ENCODE measurements around the gene DGKE. TPM values are rescaled to one million over a fixed set of nuclear protein-coding genes. Genes with fewer than 3 reads are reported as not detected.

DGKE gene
- total RNA-seq, 1 donor from 2014 or later = 12.7 TPM

DNA sequence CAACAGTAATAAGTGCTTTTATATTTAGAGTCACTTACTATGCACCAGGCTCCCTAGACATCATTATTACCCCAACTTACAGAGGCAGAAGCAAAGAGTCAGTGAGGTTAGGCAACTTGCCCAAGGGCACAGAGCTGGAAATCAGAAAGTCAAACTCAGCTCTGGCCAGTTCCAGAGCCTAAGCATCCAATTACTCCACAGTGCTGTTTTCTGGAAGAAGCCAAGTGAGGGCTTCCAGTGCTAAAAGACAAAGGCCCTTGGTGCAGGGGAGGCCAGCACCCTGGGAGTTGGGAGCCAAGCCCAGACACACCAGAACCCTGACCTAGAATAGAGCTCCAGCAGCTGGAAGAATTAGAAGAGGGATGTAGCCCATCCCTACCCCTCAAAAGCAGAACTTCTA lies 40.4 kb upstream of the DGKE start:
- intact Hi-C loops (cut with DNase I) = no loop called here
- ATAC-seq = no peak
- no peak for DNase-seq

DNA sequence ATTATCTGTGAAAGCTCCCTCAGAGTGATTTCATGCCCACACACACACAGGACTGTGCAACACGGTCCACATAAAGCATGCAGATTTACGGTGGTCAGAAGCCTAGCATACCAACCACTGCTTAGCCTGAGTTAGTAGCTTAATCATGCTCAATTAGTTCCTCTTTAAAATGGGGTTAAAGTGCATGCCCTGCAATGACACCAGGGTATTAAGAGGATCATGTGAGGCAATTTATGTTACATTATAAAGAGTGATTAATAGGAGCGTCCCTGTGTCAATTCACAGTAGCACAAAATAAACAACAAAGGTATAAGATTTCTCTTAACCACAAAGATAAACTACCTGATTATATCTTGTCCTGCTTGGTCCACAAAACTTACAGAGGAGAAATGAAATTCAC lies 40.0 kb upstream of the DGKE start:
- TF ChIP-seq, protein P1, sequence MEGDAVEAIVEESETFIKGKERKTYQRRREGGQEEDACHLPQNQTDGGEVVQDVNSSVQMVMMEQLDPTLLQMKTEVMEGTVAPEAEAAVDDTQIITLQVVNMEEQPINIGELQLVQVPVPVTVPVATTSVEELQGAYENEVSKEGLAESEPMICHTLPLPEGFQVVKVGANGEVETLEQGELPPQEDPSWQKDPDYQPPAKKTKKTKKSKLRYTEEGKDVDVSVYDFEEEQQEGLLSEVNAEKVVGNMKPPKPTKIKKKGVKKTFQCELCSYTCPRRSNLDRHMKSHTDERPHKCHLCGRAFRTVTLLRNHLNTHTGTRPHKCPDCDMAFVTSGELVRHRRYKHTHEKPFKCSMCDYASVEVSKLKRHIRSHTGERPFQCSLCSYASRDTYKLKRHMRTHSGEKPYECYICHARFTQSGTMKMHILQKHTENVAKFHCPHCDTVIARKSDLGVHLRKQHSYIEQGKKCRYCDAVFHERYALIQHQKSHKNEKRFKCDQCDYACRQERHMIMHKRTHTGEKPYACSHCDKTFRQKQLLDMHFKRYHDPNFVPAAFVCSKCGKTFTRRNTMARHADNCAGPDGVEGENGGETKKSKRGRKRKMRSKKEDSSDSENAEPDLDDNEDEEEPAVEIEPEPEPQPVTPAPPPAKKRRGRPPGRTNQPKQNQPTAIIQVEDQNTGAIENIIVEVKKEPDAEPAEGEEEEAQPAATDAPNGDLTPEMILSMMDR (IDR thresholded peaks at IDR 0.05) = no peak
- ATAC-seq (peak in 1 of 2 donors; percentile 66), DNase-seq (no peak)
- Histone ChIP-seq H3K4me1 (no peaks in the 10 kb centered on the region), H3K27ac (no peak overlapping the region), H3K4me3 (no peak overlapping the region), H3K27me3 (ENCODE audit: low read depth) (no peaks in the 10 kb centered on the region), H3K9me3 (no peaks in the 10 kb centered on the region), H3K36me3 (no peaks in the 10 kb centered on the region)
- intact Hi-C loops (cut with DNase I) = no loop called here

More for the DNA sequence above, 40.4 kb upstream of the DGKE start:
- Histone ChIP-seq H3K4me1 (no peaks in the 10 kb centered on the region), H3K27ac (no peak overlapping the region), H3K36me3 (no peaks in the 10 kb centered on the region), H3K9me3 (no peaks in the 10 kb centered on the region), H3K27me3 (ENCODE audit: low read depth) (no peaks in the 10 kb centered on the region), H3K4me3 (no peak overlapping the region)
- TF ChIP-seq, protein P1 (IDR thresholded peaks at IDR 0.05) = no peak

DNA sequence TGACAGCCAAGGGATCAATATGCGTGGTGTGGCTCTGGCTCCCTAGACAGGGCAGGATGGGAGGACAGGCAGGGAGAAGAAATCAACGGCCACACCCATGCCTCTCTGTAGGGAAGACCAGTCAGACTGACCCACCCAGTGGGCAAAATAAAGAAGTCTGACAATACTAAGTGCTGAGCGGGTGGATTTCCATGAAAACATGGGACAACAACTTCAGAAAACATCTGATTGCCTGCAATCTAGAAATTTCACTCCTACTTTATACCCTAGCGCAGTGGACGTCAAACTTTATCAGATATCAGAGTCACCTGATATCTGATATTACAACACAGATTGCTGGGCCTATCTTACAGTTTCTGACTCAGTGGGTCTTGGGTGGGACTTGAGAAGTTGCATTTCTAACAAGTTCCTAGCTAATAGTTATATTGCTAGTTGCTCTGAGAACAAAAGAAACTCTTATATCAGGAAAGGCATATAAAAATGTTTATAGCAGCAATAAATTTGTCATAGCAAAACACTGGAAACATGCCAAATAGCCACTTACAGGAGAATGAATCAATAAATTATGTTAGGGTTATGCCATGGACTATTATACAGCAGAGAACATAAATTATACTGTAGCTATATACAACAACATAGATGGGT lies 38.6 kb upstream of the DGKE start:
- intact Hi-C loops (cut with DNase I) = no loop called here
- no peak for DNase-seq
- no peak overlapping the region for H3K4me3 ChIP-seq
- H3K27me3 ChIP-seq (ENCODE audit: low read depth) = no peaks in the 10 kb centered on the region
- TF ChIP-seq, protein P1 (IDR thresholded peaks at IDR 0.05) = no peak
- H3K27ac ChIP-seq = no peak overlapping the region
- no peak for ATAC-seq
- H3K9me3 ChIP-seq = no peaks in the 10 kb centered on the region
- no peaks in the 10 kb centered on the region for H3K36me3 ChIP-seq
- no peaks in the 10 kb centered on the region for H3K4me1 ChIP-seq

DNA sequence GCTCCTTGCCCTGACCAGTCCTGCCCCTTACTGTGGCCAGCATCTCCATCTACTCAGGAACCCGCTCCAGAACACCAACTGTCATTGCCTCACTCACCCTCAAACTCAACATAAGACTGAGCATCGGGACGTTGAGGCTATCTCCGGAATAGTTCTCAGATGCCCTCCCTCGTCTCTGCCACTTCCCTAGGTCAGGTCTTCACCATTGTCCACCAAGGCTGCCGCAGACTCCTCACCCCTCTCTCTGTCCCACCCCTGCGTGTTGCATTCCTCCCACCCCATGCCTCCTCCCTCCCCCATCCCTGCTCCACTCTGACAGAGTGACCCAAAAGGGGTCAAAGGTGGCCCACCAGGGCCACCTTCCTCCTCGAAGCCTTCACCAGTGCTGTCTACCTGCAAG lies 37.4 kb upstream of the DGKE start:
- H3K36me3 ChIP-seq = no peaks in the 10 kb centered on the region
- H3K4me1 ChIP-seq = peaks cover 2% of the 10 kb centered on the region
- H3K9me3 ChIP-seq = no peaks in the 10 kb centered on the region
- no peak overlapping the region for H3K27ac ChIP-seq
- no peaks in the 10 kb centered on the region for H3K27me3 ChIP-seq (ENCODE audit: low read depth)
- no peak for DNase-seq
- no peak for ATAC-seq
- TF ChIP-seq, protein P1 (IDR thresholded peaks at IDR 0.05) = no peak
- intact Hi-C loops (cut with DNase I) = no loop called here
- H3K4me3 ChIP-seq = no peak overlapping the region

DNA sequence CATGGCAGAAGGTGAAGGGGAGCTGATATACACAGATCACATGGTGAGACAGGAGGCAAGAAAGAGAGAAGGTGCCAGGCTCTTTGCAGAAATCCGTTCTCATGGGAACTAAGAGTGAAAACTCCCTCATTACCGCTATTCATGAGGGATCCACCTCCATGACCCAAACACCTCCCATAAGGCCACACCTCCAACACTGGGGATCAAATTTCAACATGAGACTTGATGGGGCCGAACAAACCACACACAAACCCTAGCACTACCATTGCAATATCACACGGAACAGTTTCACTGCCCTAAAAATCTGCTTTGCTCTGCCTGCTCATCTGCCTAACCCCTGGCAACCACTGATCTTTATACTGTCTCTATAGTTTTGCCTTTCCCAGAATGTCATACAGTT lies 35.0 kb upstream of the DGKE start:
- Histone ChIP-seq H3K36me3 (no peaks in the 10 kb centered on the region), H3K27ac (no peak overlapping the region), H3K9me3 (no peaks in the 10 kb centered on the region), H3K4me3 (no peak overlapping the region), H3K4me1 (peaks cover 17% of the 10 kb centered on the region), H3K27me3 (ENCODE audit: low read depth) (no peaks in the 10 kb centered on the region)
- TF ChIP-seq, protein P1 (IDR thresholded peaks at IDR 0.05) = no peak
- DNase-seq (no peak), ATAC-seq (no peak)
- intact Hi-C loops (cut with DNase I) = no loop called here

Data from lower lobe of right lung (tissue), 2 donors.